Neuronal stem cell (in vitro differentiated cells): ENCODE measurements around the gene KLHL30.
A peak's percentile ranks its signal among the peaks of the same experiment; 100 is the strongest.
"Not testable (repeated sequence)": the region's sequence is repeated elsewhere in the genome, so short reads cannot be mapped to it uniquely, and the experiment has no call there.

Experiments used
- DNase-seq: peaks from one replicate; pipeline ENCODE4 v3.0.0-alpha.2; 2013; ENCODE audit warnings: low spot score
- H2AFZ ChIP-seq: one replicate; pipeline ENCODE4 v1.6.1; 2013; ENCODE audit warnings: mild to moderate bottlenecking, low read length, inconsistent platforms
- H2AK5ac ChIP-seq: 2 replicates; pipeline ENCODE4 v1.6.1; 2013; ENCODE audit warnings: low read depth, mild to moderate bottlenecking, inconsistent platforms, low read length, moderate library complexity, mixed read lengths
- H2BK120ac ChIP-seq: 2 replicates; pipeline ENCODE4 v1.6.1; 2013; ENCODE audit warnings: low read depth, mild to moderate bottlenecking, inconsistent platforms, low read length, moderate library complexity, mixed read lengths
- H2BK12ac ChIP-seq: one replicate; pipeline ENCODE4 v1.6.1; 2013; ENCODE audit warnings: low read length, inconsistent platforms
- H2BK15ac ChIP-seq: 2 replicates; pipeline ENCODE4 v1.6.1; 2013; ENCODE audit warnings: mild to moderate bottlenecking, low read length, inconsistent platforms, mixed read lengths
- H2BK5ac ChIP-seq: one replicate; pipeline ENCODE4 v1.6.1; 2013; ENCODE audit warnings: inconsistent platforms, mild to moderate bottlenecking, low read length, moderate library complexity
- H3K14ac ChIP-seq: one replicate; pipeline ENCODE4 v1.6.1; 2013; ENCODE audit warnings: low read length, inconsistent platforms
- H3K18ac ChIP-seq: 2 replicates; pipeline ENCODE4 v1.6.1; 2013; ENCODE audit warnings: low read length, inconsistent platforms
- H3K23ac ChIP-seq: 2 replicates; pipeline ENCODE4 v1.6.1; 2013; ENCODE audit warnings: low read depth, mild to moderate bottlenecking, mixed read lengths, low read length, inconsistent platforms; ENCODE audit not compliant: poor library complexity
- H3K27ac ChIP-seq: replicated peaks from 3 replicates; pipeline ENCODE4 v1.5.1; 2013; ENCODE audit warnings: low read length, inconsistent platforms
- H3K27me3 ChIP-seq, 3 experiments: 2 replicates each; pipeline ENCODE4 v1.6.1; 2013; ENCODE audit warnings: low read length in 3 of 3, mild to moderate bottlenecking in 2 of 3, inconsistent platforms in 1 of 3, low read depth in 1 of 3, mixed read lengths in 1 of 3, moderate library complexity in 1 of 3; ENCODE audit not compliant: control insufficient read depth in 3 of 3, insufficient read depth in 3 of 3
- H3K36me3 ChIP-seq, 2 donors: replicated peaks in 1 of 2; 2 replicates each; pipeline ENCODE4 v1.6.1; 2013; ENCODE audit warnings: low read length in 2 of 2; ENCODE audit not compliant: control insufficient read depth in 2 of 2, insufficient read depth in 2 of 2
- H3K4ac ChIP-seq: 2 replicates; pipeline ENCODE4 v1.6.1; 2013; ENCODE audit warnings: inconsistent platforms, mild to moderate bottlenecking, low read length, moderate library complexity
- H3K4me1 ChIP-seq, 2 donors: 1 replicate in 1 of 2; 2 replicates in 1 of 2; pipeline ENCODE4 v1.6.1; 2013; ENCODE audit warnings: low read length in 2 of 2, low read depth in 1 of 2; ENCODE audit not compliant: control insufficient read depth in 2 of 2, insufficient read depth in 1 of 2
- H3K4me2 ChIP-seq: one replicate; pipeline ENCODE4 v1.6.1; 2013; ENCODE audit warnings: mild to moderate bottlenecking, low read length, inconsistent platforms; ENCODE audit not compliant: insufficient read depth, poor library complexity, severe bottlenecking
- H3K4me3 ChIP-seq, 2 donors: 2 replicates each; pipeline ENCODE4 v1.5.1; 2013; ENCODE audit warnings: low read length in 2 of 2, mild to moderate bottlenecking in 2 of 2, inconsistent platforms in 1 of 2, moderate library complexity in 1 of 2
- H3K79me1 ChIP-seq: one replicate; pipeline ENCODE4 v1.6.1; 2013; ENCODE audit warnings: low read depth, mild to moderate bottlenecking, inconsistent platforms, low read length, moderate library complexity
- H3K9ac ChIP-seq: one replicate; pipeline ENCODE4 v1.6.1; 2013; ENCODE audit warnings: mild to moderate bottlenecking, low read depth, low read length, inconsistent platforms; ENCODE audit not compliant: poor library complexity
- H3K9me3 ChIP-seq, 2 donors: replicated peaks in 1 of 2; 2 replicates each; pipeline versions ENCODE3 to v1.6.1; 2013; ENCODE audit warnings: low read length in 2 of 2, mild to moderate bottlenecking in 2 of 2, inconsistent platforms in 1 of 2, low read depth in 1 of 2, mixed read lengths in 1 of 2, moderate library complexity in 1 of 2; ENCODE audit not compliant: control insufficient read depth in 2 of 2, insufficient read depth in 1 of 2
- H4K8ac ChIP-seq: one replicate; pipeline ENCODE4 v1.6.1; 2013; ENCODE audit warnings: low read depth, mild to moderate bottlenecking, inconsistent platforms, low read length, moderate library complexity
- H4K91ac ChIP-seq: one replicate; pipeline ENCODE4 v1.6.1; 2013; ENCODE audit warnings: low read length, low read depth, mild to moderate bottlenecking, inconsistent platforms; ENCODE audit not compliant: poor library complexity
- WGBS, 2 donors: extraction: QIAGEN DNeasy Blood & Tissue Kit; methylation state at CpG; one replicate each; pipeline ENCODE4 v1.1.7; 2013; ENCODE audit warnings: missing lambda C conversion rate in 2 of 2, mixed read lengths in 1 of 2; ENCODE audit not compliant: insufficient read length in 2 of 2, insufficient replicate concordance in 1 of 2; ENCODE audit errors: extremely low coverage in 2 of 2; 5-methylcytosine and 5-hydroxymethylcytosine counted together

KLHL30 gene

GRCh38 chr2:238114331-238114841, 24.1 kb upstream of the KLHL30 start:
- H2BK120ac ChIP-seq, result no peak overlapping the region
- DNase-seq, result no peak

GRCh38 chr2:238114851-238115660, 23.4 kb upstream of the KLHL30 start:
- Histone ChIP-seq H4K8ac (no peak overlapping the region), H2BK15ac (peak overlapping the region; percentile 67), H3K27me3 (peaks cover 0 to 23% (median 0%) of the 10 kb centered on the region in 3 experiments), H3K4me2 (no peak overlapping the region), H2BK120ac (no peak overlapping the region), H2BK5ac (peak overlapping the region; percentile 53), H3K9ac (peak overlapping the region; percentile 21), H3K4me3 (no peak overlapping the region), H3K23ac (peak overlapping the region; percentile 55), H3K4me1 (peaks cover 0 to 2% of the 10 kb centered on the region in 2 donors), H3K14ac (peak overlapping the region; percentile 82), H3K4ac (no peak overlapping the region), H3K27ac (no peak overlapping the region), H4K91ac (peak overlapping the region; percentile 64), H3K9me3 (peaks cover 0 to 10% of the 10 kb centered on the region in 2 donors), H3K36me3 (no peaks in the 10 kb centered on the region), H3K18ac (peak overlapping the region; percentile 87), H2AK5ac (no peak overlapping the region), H3K79me1 (peaks cover 3% of the 10 kb centered on the region), H2AFZ (no peak overlapping the region), H2BK12ac (no peak overlapping the region)
- DNase-seq, result no peak
- WGBS, 2 donors, result no CpG with 5 or more reads among the region's 32 CpGs

More at GRCh38 chr2:238114331-238114841, 24.1 kb upstream of the KLHL30 start:
- no peak overlapping the region for H2AFZ ChIP-seq
- no peak overlapping the region for H3K23ac ChIP-seq
- H3K14ac ChIP-seq, result peak overlapping the region; percentile 82
- H2BK15ac ChIP-seq, result peak overlapping the region; percentile 37
- no peak overlapping the region for H4K8ac ChIP-seq
- H3K18ac ChIP-seq, result peak overlapping the region; percentile 76
- H2BK12ac ChIP-seq, result no peak overlapping the region
- H3K79me1 ChIP-seq, result peaks cover 3% of the 10 kb centered on the region
- peak overlapping the region; percentile 53 for H2BK5ac ChIP-seq
- no peaks in the 10 kb centered on the region for H3K4me1 ChIP-seq
- no peaks in the 10 kb centered on the region for H3K36me3 ChIP-seq
- H3K27me3 ChIP-seq, result peaks cover 0 to 17% (median 0%) of the 10 kb centered on the region in 3 experiments
- peak overlapping the region; percentile 21 for H3K9ac ChIP-seq
- no peak overlapping the region for H4K91ac ChIP-seq
- peaks cover 0 to 10% of the 10 kb centered on the region in 2 donors for H3K9me3 ChIP-seq
- no peak overlapping the region for H3K4me3 ChIP-seq
- H3K4ac ChIP-seq, result no peak overlapping the region
- H2AK5ac ChIP-seq, result peak overlapping the region; percentile 81
- H3K4me2 ChIP-seq, result no peak overlapping the region
- no CpG with 5 or more reads among the region's 16 CpGs for WGBS, 2 donors
- no peak overlapping the region for H3K27ac ChIP-seq

GRCh38 chr2:238115709-238116108, 22.8 kb upstream of the KLHL30 start:
- H2BK5ac ChIP-seq, H3K27ac ChIP-seq, H3K79me1 ChIP-seq, H3K4me3 ChIP-seq, H2BK12ac ChIP-seq, H3K9me3 ChIP-seq, H3K4ac ChIP-seq, H4K91ac ChIP-seq, H3K36me3 ChIP-seq, H2AFZ ChIP-seq, H3K23ac ChIP-seq, H2BK15ac ChIP-seq, H3K4me2 ChIP-seq, H2BK120ac ChIP-seq, H4K8ac ChIP-seq, H2AK5ac ChIP-seq, DNase-seq, H3K14ac ChIP-seq, H3K4me1 ChIP-seq, H3K18ac ChIP-seq, H3K9ac ChIP-seq: not testable (repeated sequence)
- no CpG with 5 or more reads among the region's 12 CpGs for WGBS, 2 donors
- H3K27me3 ChIP-seq, result peaks cover 0 to 26% (median 0%) of the 10 kb centered on the region in 3 experiments
